Nephron progenitor cell (in vitro differentiated cells): ENCODE results near the gene ITGB6.
A peak's percentile ranks its signal among the peaks of the same experiment; 100 is the strongest.

Experiments
- DNase-seq: peaks from one replicate; pipeline ENCODE4 v3.0.0; 2021
- H3K27ac Mint-ChIP-seq: 2 replicates; pipeline ENCODE4 v1.8.0; 2021; ENCODE audit warnings: mild to moderate bottlenecking, moderate library complexity, mixed read lengths
- H3K27me3 Mint-ChIP-seq: 2 replicates; pipeline ENCODE4 v1.8.0; 2021; ENCODE audit warnings: mild to moderate bottlenecking, low read depth, mixed read lengths; ENCODE audit not compliant: poor library complexity
- H3K36me3 Mint-ChIP-seq: 2 replicates; pipeline ENCODE4 v1.8.0; 2021; ENCODE audit warnings: low read depth, mixed read lengths
- H3K4me1 Mint-ChIP-seq: 2 replicates; pipeline ENCODE4 v1.8.0; 2021; ENCODE audit warnings: mixed read lengths
- H3K4me3 Mint-ChIP-seq: 2 replicates; pipeline ENCODE4 v1.8.0; 2021; ENCODE audit warnings: mild to moderate bottlenecking, moderate library complexity, mixed read lengths
- H3K9me3 Mint-ChIP-seq: 2 replicates; pipeline ENCODE4 v1.8.0; 2021; ENCODE audit warnings: mild to moderate bottlenecking, moderate library complexity, mixed read lengths
- TF ChIP-seq, protein P1 (sequence below): fragments of 200-600 bp; sonication (generic); IDR thresholded peaks from 2 replicates; pipeline ENCODE4 v1.5.0; 2021; ENCODE audit warnings: antibody characterized with exemption

The ITGB6 gene

DNA sequence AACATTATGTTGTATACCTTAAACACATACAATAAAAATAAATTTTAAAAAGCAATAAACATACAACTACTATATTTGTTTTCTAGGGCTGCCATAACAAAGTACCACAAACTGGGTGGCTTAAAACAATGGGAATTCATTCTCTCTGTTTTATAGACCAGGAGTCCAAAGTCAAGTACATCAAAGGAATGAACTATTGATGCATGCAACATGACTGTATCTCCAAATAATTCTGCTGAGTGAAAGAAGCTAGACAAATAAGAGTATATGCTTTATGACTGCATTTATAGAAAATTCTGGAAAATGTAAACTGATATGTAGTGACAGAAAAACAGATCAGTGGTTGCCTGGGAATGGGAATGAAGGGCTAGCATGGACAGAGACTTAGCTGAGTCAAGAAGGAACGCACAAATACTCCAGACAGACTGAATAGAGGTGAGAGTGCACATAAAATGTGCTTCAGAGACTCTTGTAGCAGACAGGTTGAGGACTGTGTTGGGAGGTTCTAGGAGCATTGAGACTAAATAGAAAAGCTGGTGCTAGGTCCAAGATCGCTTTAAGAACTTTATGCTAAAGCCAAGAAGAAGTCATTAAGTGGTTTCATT is 126.7 kb downstream of the ITGB6 start:
- H3K36me3 Mint-ChIP-seq = peaks cover 4% of the 10 kb centered on the region
- H3K4me1 Mint-ChIP-seq = no peaks in the 10 kb centered on the region
- H3K4me3 Mint-ChIP-seq = no peak overlapping the region
- no peak overlapping the region for H3K27ac Mint-ChIP-seq
- TF ChIP-seq, protein P1, sequence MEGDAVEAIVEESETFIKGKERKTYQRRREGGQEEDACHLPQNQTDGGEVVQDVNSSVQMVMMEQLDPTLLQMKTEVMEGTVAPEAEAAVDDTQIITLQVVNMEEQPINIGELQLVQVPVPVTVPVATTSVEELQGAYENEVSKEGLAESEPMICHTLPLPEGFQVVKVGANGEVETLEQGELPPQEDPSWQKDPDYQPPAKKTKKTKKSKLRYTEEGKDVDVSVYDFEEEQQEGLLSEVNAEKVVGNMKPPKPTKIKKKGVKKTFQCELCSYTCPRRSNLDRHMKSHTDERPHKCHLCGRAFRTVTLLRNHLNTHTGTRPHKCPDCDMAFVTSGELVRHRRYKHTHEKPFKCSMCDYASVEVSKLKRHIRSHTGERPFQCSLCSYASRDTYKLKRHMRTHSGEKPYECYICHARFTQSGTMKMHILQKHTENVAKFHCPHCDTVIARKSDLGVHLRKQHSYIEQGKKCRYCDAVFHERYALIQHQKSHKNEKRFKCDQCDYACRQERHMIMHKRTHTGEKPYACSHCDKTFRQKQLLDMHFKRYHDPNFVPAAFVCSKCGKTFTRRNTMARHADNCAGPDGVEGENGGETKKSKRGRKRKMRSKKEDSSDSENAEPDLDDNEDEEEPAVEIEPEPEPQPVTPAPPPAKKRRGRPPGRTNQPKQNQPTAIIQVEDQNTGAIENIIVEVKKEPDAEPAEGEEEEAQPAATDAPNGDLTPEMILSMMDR = no peak
- peaks cover 39% of the 10 kb centered on the region for H3K9me3 Mint-ChIP-seq
- peaks cover 3% of the 10 kb centered on the region for H3K27me3 Mint-ChIP-seq
- DNase-seq = no peak

DNA sequence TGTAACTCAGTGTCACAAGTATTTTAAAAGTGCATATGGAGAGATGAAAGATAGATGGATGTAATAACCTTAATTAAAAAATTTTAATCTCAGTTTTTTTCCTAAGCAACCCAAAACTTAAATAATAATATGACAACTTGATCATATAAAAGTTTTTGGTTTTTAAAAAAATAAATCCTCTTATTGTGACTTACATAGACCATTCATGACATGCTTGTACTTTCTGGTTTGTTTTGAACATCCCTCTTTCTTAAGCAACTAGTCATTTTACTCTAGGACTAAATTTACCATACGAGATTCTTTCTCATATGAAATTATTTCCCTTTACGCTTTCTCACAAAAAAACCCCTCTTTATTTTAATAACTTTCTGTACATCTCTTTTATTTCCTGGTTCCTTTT is 131.2 kb downstream of the ITGB6 start:
- no peak overlapping the region for H3K4me3 Mint-ChIP-seq
- H3K27ac Mint-ChIP-seq = no peak overlapping the region
- H3K9me3 Mint-ChIP-seq = peaks cover 55% of the 10 kb centered on the region
- H3K36me3 Mint-ChIP-seq = peaks cover 9% of the 10 kb centered on the region
- TF ChIP-seq, protein P1 = no peak
- peaks cover 9% of the 10 kb centered on the region for H3K27me3 Mint-ChIP-seq
- H3K4me1 Mint-ChIP-seq = no peaks in the 10 kb centered on the region
- no peak for DNase-seq

DNA sequence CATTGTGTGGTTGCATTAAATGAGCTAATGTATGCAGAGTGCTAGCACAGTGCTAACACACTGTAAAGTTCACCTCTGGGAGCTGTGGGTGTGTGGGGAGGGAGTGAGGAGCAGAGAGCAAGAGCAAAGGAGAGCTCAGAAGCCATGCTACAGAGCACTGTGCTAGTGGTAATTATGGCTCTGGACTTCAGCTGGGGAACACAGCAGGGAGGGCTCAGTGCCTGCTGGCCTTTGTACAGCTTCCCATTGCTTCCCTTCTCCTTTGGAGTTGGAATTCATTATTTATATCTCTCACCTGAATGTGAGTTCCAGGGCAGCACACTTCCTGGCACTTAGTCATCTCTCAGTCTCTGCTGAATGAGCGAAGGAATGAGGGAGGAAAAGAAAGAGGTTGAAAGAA is 135.2 kb downstream of the ITGB6 start:
- Mint-ChIP-seq H3K4me1 (peaks cover 8% of the 10 kb centered on the region), H3K4me3 (no peak overlapping the region), H3K36me3 (peaks cover 5% of the 10 kb centered on the region), H3K27me3 (peaks cover 45% of the 10 kb centered on the region), H3K9me3 (peaks cover 38% of the 10 kb centered on the region), H3K27ac (no peak overlapping the region)
- DNase-seq = no peak
- TF ChIP-seq, protein P1 = no peak

DNA sequence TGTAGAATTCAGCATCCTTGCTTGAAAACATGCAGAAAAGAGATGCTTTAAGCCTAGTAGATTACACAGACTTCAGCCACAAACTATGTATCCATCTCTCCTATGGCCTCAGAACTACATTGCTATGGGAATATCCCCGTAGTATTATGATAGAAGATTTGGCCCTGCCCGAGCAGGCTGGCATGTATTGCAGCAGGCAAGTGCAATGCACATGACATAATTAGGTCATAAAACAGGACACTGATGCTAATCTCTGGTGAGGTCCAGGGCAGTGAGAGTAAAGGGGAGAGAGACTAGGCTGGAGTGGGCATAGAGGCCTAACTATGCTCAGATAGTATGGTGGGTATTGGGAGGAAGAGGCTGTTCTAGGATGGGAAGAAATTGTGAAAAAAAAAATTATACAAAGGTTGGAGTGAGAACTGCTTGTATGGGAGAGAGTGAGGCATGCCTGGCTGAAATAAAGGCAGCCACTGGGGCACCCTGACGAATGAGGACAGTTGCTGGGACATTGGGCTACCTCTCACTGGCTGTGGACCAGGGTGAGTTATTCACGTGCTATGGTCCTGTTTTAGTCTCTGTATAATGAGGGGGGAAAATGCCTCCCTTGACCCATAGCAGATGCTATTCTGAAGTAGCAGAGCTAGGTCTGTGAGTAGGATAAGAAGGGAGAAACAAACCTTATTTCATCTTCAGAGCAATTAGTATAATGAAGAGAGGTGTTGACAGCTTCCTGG is 136.0 kb downstream of the ITGB6 start:
- peaks cover 32% of the 10 kb centered on the region for H3K9me3 Mint-ChIP-seq
- TF ChIP-seq, protein P1 = no peak
- H3K4me1 Mint-ChIP-seq = peaks cover 8% of the 10 kb centered on the region
- H3K27ac Mint-ChIP-seq = no peak overlapping the region
- no peak for DNase-seq
- H3K36me3 Mint-ChIP-seq = peaks cover 5% of the 10 kb centered on the region
- no peak overlapping the region for H3K4me3 Mint-ChIP-seq
- H3K27me3 Mint-ChIP-seq = peaks cover 45% of the 10 kb centered on the region

DNA sequence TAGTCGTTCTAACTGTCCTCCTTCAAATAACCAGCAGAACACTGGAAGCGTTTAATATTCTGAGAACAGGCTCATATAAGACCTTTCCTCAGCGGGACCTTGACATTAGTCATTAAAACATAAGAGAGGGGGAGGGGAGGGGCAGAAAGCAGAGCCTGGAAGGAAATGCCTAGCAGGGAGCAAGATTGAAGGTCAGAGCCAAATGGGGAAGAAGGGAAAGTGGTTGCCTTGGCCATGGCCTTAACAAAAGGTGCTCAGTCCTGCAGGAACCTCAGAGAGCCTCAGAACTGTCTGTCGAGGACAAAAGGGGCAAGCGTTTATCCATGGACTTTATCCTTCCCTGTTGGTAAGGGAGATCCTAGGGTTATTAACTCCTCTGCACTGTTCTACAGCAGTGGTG is 136.8 kb downstream of the ITGB6 start:
- H3K4me1 Mint-ChIP-seq = peaks cover 10% of the 10 kb centered on the region
- H3K36me3 Mint-ChIP-seq = peaks cover 5% of the 10 kb centered on the region
- DNase-seq = no peak
- peak overlapping the region; percentile 84 for H3K4me3 Mint-ChIP-seq
- no peak overlapping the region for H3K27ac Mint-ChIP-seq
- peaks cover 24% of the 10 kb centered on the region for H3K9me3 Mint-ChIP-seq
- TF ChIP-seq, protein P1 = no peak
- peaks cover 49% of the 10 kb centered on the region for H3K27me3 Mint-ChIP-seq
